ENCODE measurements around the gene EIF3K.

DNA sequence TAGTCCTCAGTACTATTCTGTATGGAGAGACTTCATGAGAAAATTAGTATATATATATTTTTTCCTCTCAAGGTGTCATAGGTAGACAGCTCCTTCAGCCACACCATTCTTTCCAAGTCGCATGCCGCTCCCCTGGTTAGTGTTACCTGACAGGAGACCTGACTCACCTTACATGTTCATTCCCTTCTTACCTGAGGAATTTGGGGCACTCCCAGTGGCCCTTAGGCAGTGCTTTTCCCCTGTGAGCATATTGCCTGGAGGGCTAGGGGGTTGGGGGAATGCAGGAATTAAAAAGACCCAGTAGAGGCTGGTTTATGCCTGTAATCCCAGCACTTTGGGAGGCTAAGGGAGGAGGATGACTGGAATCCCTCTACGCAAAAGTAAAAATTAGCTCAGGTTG is 19.5 kb downstream of the EIF3K start:
- TF ChIP-seq, protein P1, sequence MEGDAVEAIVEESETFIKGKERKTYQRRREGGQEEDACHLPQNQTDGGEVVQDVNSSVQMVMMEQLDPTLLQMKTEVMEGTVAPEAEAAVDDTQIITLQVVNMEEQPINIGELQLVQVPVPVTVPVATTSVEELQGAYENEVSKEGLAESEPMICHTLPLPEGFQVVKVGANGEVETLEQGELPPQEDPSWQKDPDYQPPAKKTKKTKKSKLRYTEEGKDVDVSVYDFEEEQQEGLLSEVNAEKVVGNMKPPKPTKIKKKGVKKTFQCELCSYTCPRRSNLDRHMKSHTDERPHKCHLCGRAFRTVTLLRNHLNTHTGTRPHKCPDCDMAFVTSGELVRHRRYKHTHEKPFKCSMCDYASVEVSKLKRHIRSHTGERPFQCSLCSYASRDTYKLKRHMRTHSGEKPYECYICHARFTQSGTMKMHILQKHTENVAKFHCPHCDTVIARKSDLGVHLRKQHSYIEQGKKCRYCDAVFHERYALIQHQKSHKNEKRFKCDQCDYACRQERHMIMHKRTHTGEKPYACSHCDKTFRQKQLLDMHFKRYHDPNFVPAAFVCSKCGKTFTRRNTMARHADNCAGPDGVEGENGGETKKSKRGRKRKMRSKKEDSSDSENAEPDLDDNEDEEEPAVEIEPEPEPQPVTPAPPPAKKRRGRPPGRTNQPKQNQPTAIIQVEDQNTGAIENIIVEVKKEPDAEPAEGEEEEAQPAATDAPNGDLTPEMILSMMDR (CRISPR knock-in tag; IDR thresholded peaks at IDR 0.05) = no peak
- no peak for TF ChIP-seq RAD21 (CRISPR knock-in tag; IDR thresholded peaks at IDR 0.05)
- TF ChIP-seq EP300 (IDR thresholded peaks at IDR 0.05; ENCODE audit: low read depth in 2 of 2, low read length in 2 of 2) = no peak
- TF ChIP-seq EP300 (CRISPR knock-in tag; IDR thresholded peaks at IDR 0.05; ENCODE audit: borderline replicate concordance) = no peak
- TF ChIP-seq ARNTL (CRISPR knock-in tag; IDR thresholded peaks at IDR 0.05) = no peak
- TF ChIP-seq, protein P2, sequence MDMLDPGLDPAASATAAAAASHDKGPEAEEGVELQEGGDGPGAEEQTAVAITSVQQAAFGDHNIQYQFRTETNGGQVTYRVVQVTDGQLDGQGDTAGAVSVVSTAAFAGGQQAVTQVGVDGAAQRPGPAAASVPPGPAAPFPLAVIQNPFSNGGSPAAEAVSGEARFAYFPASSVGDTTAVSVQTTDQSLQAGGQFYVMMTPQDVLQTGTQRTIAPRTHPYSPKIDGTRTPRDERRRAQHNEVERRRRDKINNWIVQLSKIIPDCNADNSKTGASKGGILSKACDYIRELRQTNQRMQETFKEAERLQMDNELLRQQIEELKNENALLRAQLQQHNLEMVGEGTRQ (IDR thresholded peaks at IDR 0.05; ENCODE audit: low read depth, low read length) = no peak
- TF ChIP-seq, protein P2 (CRISPR knock-in tag; IDR thresholded peaks at IDR 0.05; ENCODE audit: borderline replicate concordance) = no peak
- TF ChIP-seq, protein P3, sequence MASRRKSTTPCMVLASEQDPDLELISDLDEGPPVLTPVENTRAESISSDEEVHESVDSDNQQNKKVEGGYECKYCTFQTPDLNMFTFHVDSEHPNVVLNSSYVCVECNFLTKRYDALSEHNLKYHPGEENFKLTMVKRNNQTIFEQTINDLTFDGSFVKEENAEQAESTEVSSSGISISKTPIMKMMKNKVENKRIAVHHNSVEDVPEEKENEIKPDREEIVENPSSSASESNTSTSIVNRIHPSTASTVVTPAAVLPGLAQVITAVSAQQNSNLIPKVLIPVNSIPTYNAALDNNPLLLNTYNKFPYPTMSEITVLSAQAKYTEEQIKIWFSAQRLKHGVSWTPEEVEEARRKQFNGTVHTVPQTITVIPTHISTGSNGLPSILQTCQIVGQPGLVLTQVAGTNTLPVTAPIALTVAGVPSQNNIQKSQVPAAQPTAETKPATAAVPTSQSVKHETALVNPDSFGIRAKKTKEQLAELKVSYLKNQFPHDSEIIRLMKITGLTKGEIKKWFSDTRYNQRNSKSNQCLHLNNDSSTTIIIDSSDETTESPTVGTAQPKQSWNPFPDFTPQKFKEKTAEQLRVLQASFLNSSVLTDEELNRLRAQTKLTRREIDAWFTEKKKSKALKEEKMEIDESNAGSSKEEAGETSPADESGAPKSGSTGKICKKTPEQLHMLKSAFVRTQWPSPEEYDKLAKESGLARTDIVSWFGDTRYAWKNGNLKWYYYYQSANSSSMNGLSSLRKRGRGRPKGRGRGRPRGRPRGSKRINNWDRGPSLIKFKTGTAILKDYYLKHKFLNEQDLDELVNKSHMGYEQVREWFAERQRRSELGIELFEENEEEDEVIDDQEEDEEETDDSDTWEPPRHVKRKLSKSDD (CRISPR knock-in tag; IDR thresholded peaks at IDR 0.05; ENCODE audit: low read depth) = no peak
- TF ChIP-seq, protein P4, sequence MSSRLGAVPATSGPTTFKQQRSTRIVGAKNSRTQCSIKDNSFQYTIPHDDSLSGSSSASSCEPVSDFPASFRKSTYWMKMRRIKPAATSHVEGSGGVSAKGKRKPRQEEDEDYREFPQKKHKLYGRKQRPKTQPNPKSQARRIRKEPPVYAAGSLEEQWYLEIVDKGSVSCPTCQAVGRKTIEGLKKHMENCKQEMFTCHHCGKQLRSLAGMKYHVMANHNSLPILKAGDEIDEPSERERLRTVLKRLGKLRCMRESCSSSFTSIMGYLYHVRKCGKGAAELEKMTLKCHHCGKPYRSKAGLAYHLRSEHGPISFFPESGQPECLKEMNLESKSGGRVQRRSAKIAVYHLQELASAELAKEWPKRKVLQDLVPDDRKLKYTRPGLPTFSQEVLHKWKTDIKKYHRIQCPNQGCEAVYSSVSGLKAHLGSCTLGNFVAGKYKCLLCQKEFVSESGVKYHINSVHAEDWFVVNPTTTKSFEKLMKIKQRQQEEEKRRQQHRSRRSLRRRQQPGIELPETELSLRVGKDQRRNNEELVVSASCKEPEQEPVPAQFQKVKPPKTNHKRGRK (CRISPR knock-in tag; IDR thresholded peaks at IDR 0.05) = no peak
- no peak for TF ChIP-seq TAF1 (CRISPR knock-in tag; IDR thresholded peaks at IDR 0.05)
- TF ChIP-seq HCFC1 (IDR thresholded peaks at IDR 0.05; ENCODE audit: low read depth, low read length) = no peak

All from HepG2 (cell line).